PC-3 (cell line): Measurements from ENCODE around the gene FOXP4. TPM values are rescaled to one million over a fixed set of nuclear protein-coding genes. Genes with fewer than 3 reads are reported as not detected.

Experiments
- ATAC-seq: fragments of 200-7000 bp; cut with Tn5 transposase; 2 replicates; pipeline ENCODE4 v1.9.1; 2020; ENCODE audit warnings: mild to moderate bottlenecking, moderate library complexity
- BruUV-seq: library from RNA; stranded (reverse); fragments of 400-500 nt; replicated peaks from 2 replicates; lab custom pipeline; 2021; lab: Mats Ljungman, UMichigan
- CTCF ChIA-PET: fragments of 300-600 bp; sonication (Branson Sonifier 250); formaldehyde crosslinking; loops from one replicate; lab custom pipeline; 2022; ENCODE audit warnings: antibody characterized with exemption; lab: Charles Lee
- POLR2A ChIA-PET: fragments of 300-600 bp; sonication (Branson Sonifier 250); formaldehyde crosslinking; loops from one replicate; lab custom pipeline; 2022; ENCODE audit warnings: antibody characterized with exemption; ENCODE audit not compliant: unreplicated experiment; lab: Charles Lee
- DNase-seq: peaks from one replicate; pipeline ENCODE4 v3.0.0-alpha.2; 2015
- H2AFZ ChIP-seq: fragments of 300-600 bp; sonication (generic); 2 replicates; pipeline ENCODE4 v1.6.0; 2016; ENCODE audit warnings: antibody characterized with exemption, low read length
- H3F3A ChIP-seq: fragments of 300-600 bp; sonication (generic); one replicate; pipeline ENCODE4 v1.6.0; 2017; ENCODE audit warnings: antibody characterized with exemption, low read length, control low read depth, mild to moderate bottlenecking; ENCODE audit not compliant: unreplicated experiment
- H3K27ac ChIP-seq: fragments of 300-600 bp; sonication (generic); 2 replicates; pipeline ENCODE4 v1.5.1; 2016; ENCODE audit warnings: mild to moderate bottlenecking, low read length
- H3K27me3 ChIP-seq: fragments of 300-600 bp; sonication (generic); 2 replicates; pipeline ENCODE4 v1.6.1; 2016; ENCODE audit warnings: low read length, mixed read lengths
- H3K36me3 ChIP-seq: fragments of 300-600 bp; sonication (generic); 2 replicates; pipeline ENCODE4 v1.6.1; 2016; ENCODE audit warnings: low read depth, mixed run types, low read length, mixed read lengths
- H3K4me1 ChIP-seq: fragments of 300-600 bp; sonication (generic); 2 replicates; pipeline ENCODE4 v1.5.1; 2016; ENCODE audit warnings: low read length; ENCODE audit not compliant: insufficient read depth
- H3K4me2 ChIP-seq: fragments of 300-600 bp; sonication (generic); 2 replicates; pipeline ENCODE4 v1.6.0; 2016; ENCODE audit warnings: low read length
- H3K4me3 ChIP-seq: fragments of 300-600 bp; sonication (generic); 2 replicates; pipeline ENCODE4 v1.5.1; 2016; ENCODE audit warnings: mild to moderate bottlenecking, low read length, mixed read lengths
- H3K79me2 ChIP-seq: fragments of 300-600 bp; sonication (generic); 2 replicates; pipeline ENCODE4 v1.6.1; 2017; ENCODE audit warnings: low read length, mixed read lengths
- H3K9ac ChIP-seq: fragments of 300-600 bp; sonication (generic); 2 replicates; pipeline ENCODE4 v1.6.0; 2016; ENCODE audit warnings: mild to moderate bottlenecking, low read length
- H3K9me2 ChIP-seq: fragments of 300-600 bp; sonication (generic); replicated peaks from 2 replicates; pipeline ENCODE4 v1.6.1; 2016; ENCODE audit warnings: mixed run types, low read length, mixed read lengths
- H3K9me3 ChIP-seq: fragments of 300-600 bp; sonication (generic); 2 replicates; pipeline ENCODE4 v1.6.1; 2016; ENCODE audit warnings: low read length, mixed read lengths
- H4K20me1 ChIP-seq: fragments of 300-600 bp; sonication (generic); 2 replicates; pipeline ENCODE4 v1.6.1; 2016; ENCODE audit warnings: low read length, mixed read lengths
- EZH2 ChIP-seq: fragments of 300-600 bp; sonication (generic); IDR thresholded peaks from one replicate; pipeline ENCODE4 v1.6.1; 2017; ENCODE audit warnings: antibody characterized with exemption, mild to moderate bottlenecking, low read length; ENCODE audit not compliant: unreplicated experiment
- EZH2phosphoT487 ChIP-seq: fragments of 300-600 bp; sonication (generic); IDR thresholded peaks from 2 replicates; pipeline ENCODE4 v1.6.1; 2018; ENCODE audit warnings: mild to moderate bottlenecking, antibody characterized with exemption, low read length, borderline replicate concordance
- intact Hi-C: fragments of 100-400 bp; cut with micrococcal nuclease; formaldehyde crosslinking; loops from 2 replicates; pipeline ENCODE4 v1.9.0; 2023
- total RNA-seq: library from RNA; depleted of rRNA; stranded (reverse); fragments of >200 nt; gene quantifications from 2 replicates; pipeline ENCODE4 v1.2.3, GENCODE V29; 2014
- TF ChIP-seq, protein P1 (sequence below): fragments of 300-600 bp; sonication (generic); conservative IDR thresholded peaks from 2 replicates; pipeline ENCODE4 v1.5.1; 2017; ENCODE audit warnings: antibody characterized with exemption, low read depth, mild to moderate bottlenecking, low read length

Gene FOXP4
- total RNA-seq, 1 experiment from 2014 or later, result 6.7 TPM

DNA sequence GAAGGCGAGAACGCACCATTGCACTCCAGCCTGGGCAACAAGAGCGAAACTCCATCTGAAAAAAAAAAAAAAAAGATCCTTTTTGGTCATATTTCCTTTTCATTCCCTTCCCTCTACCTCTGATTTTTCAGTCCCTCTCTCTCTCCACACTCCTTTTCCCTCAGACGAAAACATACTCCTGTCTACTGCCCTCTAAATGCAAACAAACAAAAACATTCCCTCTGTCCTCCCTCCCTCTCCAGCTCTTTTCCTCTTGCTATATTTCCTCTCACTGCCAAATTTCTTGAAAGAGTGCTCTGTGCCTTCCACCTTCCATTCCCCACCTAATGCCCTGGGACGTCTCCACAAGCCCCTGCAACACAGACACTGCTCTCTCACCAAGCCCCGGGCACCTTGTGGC, 77.1 kb downstream of the FOXP4 start:
- H3K4me2 ChIP-seq, result no peak overlapping the region
- ChIA-PET CTCF (no interaction called here), POLR2A (no interaction called here)
- no peaks in the 10 kb centered on the region for H3K4me1 ChIP-seq
- no peaks in the 10 kb centered on the region for H4K20me1 ChIP-seq
- no peak for ATAC-seq
- H3K27ac ChIP-seq, result no peak overlapping the region
- H3K9ac ChIP-seq, result no peak overlapping the region
- no peaks in the 10 kb centered on the region for H3F3A ChIP-seq
- H3K4me3 ChIP-seq, result no peak overlapping the region
- no peaks in the 10 kb centered on the region for H3K36me3 ChIP-seq
- no peaks in the 10 kb centered on the region for H3K9me3 ChIP-seq
- TF ChIP-seq, protein P1, sequence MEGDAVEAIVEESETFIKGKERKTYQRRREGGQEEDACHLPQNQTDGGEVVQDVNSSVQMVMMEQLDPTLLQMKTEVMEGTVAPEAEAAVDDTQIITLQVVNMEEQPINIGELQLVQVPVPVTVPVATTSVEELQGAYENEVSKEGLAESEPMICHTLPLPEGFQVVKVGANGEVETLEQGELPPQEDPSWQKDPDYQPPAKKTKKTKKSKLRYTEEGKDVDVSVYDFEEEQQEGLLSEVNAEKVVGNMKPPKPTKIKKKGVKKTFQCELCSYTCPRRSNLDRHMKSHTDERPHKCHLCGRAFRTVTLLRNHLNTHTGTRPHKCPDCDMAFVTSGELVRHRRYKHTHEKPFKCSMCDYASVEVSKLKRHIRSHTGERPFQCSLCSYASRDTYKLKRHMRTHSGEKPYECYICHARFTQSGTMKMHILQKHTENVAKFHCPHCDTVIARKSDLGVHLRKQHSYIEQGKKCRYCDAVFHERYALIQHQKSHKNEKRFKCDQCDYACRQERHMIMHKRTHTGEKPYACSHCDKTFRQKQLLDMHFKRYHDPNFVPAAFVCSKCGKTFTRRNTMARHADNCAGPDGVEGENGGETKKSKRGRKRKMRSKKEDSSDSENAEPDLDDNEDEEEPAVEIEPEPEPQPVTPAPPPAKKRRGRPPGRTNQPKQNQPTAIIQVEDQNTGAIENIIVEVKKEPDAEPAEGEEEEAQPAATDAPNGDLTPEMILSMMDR, result no peak
- TF ChIP-seq EZH2phosphoT487, result no peak
- no peak for TF ChIP-seq EZH2
- no peaks in the 10 kb centered on the region for H3K79me2 ChIP-seq
- H3K27me3 ChIP-seq, result no peaks in the 10 kb centered on the region
- BruUV-seq, result no TSS peak
- H3K9me2 ChIP-seq, result no peaks in the 10 kb centered on the region
- no peak for DNase-seq
- H2AFZ ChIP-seq, result no peak overlapping the region
- intact Hi-C loops, result no loop called here

DNA sequence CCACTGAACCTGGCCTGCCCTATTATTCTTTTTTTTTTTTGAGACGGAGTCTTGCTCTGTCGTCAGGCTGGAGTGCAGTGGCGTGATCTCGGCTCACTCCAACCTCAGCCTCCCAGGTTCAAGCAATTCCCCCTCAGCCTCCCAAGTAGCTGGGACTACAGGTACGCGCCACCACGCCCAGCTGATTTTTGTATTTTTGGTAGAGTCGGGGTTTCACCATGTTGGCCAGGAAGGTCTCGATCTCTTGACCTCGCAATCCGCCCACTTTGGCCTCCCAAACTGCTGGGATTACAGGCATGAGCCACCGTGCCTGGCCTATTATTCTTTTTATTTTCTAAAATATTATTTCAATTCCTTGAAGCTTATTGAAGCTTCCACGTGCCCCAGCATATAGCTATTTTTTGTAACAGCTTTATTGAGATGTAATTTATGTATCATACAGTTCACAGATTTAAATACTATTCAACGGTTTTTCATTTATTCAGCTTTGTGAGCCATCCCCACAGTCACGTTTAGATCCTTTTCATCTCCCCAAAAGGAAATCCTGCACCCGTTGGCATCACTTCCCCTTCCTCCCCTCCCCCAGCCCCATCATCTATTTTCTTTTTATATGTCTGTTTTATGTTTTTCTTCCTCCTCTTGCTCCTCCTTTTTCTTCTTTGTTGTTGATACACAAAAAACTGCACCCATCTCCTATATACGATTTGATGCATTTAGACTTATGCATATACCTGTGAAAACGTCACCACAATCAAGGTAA, 78.6 kb downstream of the FOXP4 start:
- BruUV-seq, result no TSS peak
- no peak overlapping the region for H3K9ac ChIP-seq
- H3K27ac ChIP-seq, result no peak overlapping the region
- intact Hi-C loops, result no loop called here
- no peak overlapping the region for H3K4me2 ChIP-seq
- H3K36me3 ChIP-seq, result no peaks in the 10 kb centered on the region
- no peak overlapping the region for H2AFZ ChIP-seq
- H3K4me1 ChIP-seq, result no peaks in the 10 kb centered on the region
- H4K20me1 ChIP-seq, result no peaks in the 10 kb centered on the region
- no peaks in the 10 kb centered on the region for H3K79me2 ChIP-seq
- CTCF ChIA-PET, result no interaction called here
- no peaks in the 10 kb centered on the region for H3K9me2 ChIP-seq
- no peak for DNase-seq
- no peak overlapping the region for H3K4me3 ChIP-seq
- H3K27me3 ChIP-seq, result no peaks in the 10 kb centered on the region
- H3K9me3 ChIP-seq, result no peaks in the 10 kb centered on the region
- H3F3A ChIP-seq, result no peaks in the 10 kb centered on the region
- no peak for ATAC-seq
- POLR2A ChIA-PET, result no interaction called here
- no peak for TF ChIP-seq EZH2phosphoT487
- no peak for TF ChIP-seq EZH2
- TF ChIP-seq, protein P1, result no peak

DNA sequence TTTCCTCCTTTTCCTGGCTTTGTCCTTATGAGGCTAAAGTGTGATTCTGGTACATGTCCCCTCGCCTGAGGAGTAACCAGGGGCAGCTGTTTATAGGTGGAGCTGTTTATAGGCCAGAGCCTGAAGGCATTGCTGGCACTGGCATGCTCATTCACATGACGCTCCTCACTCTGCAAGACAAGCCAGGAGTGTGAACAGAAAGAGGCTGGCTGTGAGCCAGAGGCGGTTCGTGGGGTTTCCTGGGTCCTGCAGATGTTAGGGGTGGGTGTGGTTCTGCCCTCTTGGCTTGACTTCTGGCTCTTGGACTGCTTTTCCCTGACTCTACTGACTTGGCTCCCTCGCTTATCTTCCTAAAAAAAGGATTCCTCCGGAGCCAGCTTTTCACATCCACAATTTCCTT, 79.3 kb downstream of the FOXP4 start:
- Histone ChIP-seq H3K9me2 (no peaks in the 10 kb centered on the region), H3K27ac (no peak overlapping the region), H3K4me2 (no peak overlapping the region), H2AFZ (no peak overlapping the region), H3K27me3 (no peaks in the 10 kb centered on the region), H4K20me1 (no peaks in the 10 kb centered on the region), H3K36me3 (no peaks in the 10 kb centered on the region), H3K9ac (no peak overlapping the region), H3K79me2 (no peaks in the 10 kb centered on the region), H3K4me3 (no peak overlapping the region), H3K4me1 (no peaks in the 10 kb centered on the region), H3F3A (no peaks in the 10 kb centered on the region), H3K9me3 (no peaks in the 10 kb centered on the region)
- ChIA-PET CTCF (no interaction called here), POLR2A (no interaction called here)
- TF ChIP-seq, protein P1, result no peak
- TF ChIP-seq EZH2phosphoT487 (no peak), EZH2 (no peak)
- DNase-seq (no peak), ATAC-seq (no peak)
- intact Hi-C loops, result no loop called here
- no TSS peak for BruUV-seq
